PFSK-1 (cell line): ENCODE measurements around the gene PGAP6.

Experiments used
- FOXP2 ChIP-seq: optimal IDR thresholded peaks from 2 replicates; pipeline ENCODE3; 2011; ENCODE audit warnings: borderline replicate concordance, control low read depth, inconsistent platforms; ENCODE audit not compliant: insufficient read depth; ENCODE audit errors: extremely low read length, extremely low read depth
- POLR2AphosphoS5 ChIP-seq: IDR thresholded peaks from 2 replicates; pipeline ENCODE4 v1.6.1; 2012; ENCODE audit warnings: low read depth, mild to moderate bottlenecking, control low read depth, low read length, moderate library complexity
- REST ChIP-seq, 2 experiments: IDR thresholded peaks; 2 replicates each; pipeline versions ENCODE4 v1.6.1 to v1.8.0; 2011 to 2012; ENCODE audit warnings: low read depth in 2 of 2, low read length in 2 of 2, control low read depth in 1 of 2, inconsistent platforms in 1 of 2, mild to moderate bottlenecking in 1 of 2, moderate library complexity in 1 of 2; ENCODE audit not compliant: insufficient read depth in 1 of 2
- SIN3A ChIP-seq: IDR thresholded peaks from 2 replicates; pipeline ENCODE4 v1.6.1; 2012; ENCODE audit warnings: mild to moderate bottlenecking, low read length, moderate library complexity, borderline replicate concordance; ENCODE audit not compliant: insufficient read depth
- TAF1 ChIP-seq: IDR thresholded peaks from 2 replicates; pipeline ENCODE4 v1.6.1; 2012; ENCODE audit warnings: low read length, control low read depth, borderline replicate concordance; ENCODE audit not compliant: insufficient read depth

PGAP6 gene

GRCh38 chr16:325375-326145 is 56.2 kb downstream of the PGAP6 start:
- TF ChIP-seq SIN3A: no peak
- no peak for TF ChIP-seq POLR2AphosphoS5
- TF ChIP-seq FOXP2: no peak
- no peak for TF ChIP-seq TAF1
- TF ChIP-seq REST (IDR thresholded peaks at IDR 0.05; ENCODE audit: insufficient read depth in 1 of 2, low read depth in 2 of 2, low read length in 2 of 2): no peak

- TF ChIP-seq POLR2AphosphoS5 (no peak), TAF1 (no peak), REST (IDR thresholded peaks at IDR 0.05; ENCODE audit: insufficient read depth in 1 of 2, low read depth in 2 of 2, low read length in 2 of 2) (no peak), FOXP2 (no peak), SIN3A (no peak)
These were observed 57.1 kb downstream of the PGAP6 start for GRCh38 chr16:324451-325334.

GRCh38 chr16:324201-324450 is 57.7 kb downstream of the PGAP6 start:
- TF ChIP-seq SIN3A (no peak), FOXP2 (no peak), REST (IDR thresholded peaks at IDR 0.05; ENCODE audit: insufficient read depth in 1 of 2, low read depth in 2 of 2, low read length in 2 of 2) (no peak), POLR2AphosphoS5 (no peak), TAF1 (no peak)

- TF ChIP-seq POLR2AphosphoS5 (no peak), FOXP2 (no peak), SIN3A (no peak), REST (IDR thresholded peaks at IDR 0.05; ENCODE audit: insufficient read depth in 1 of 2, low read depth in 2 of 2, low read length in 2 of 2) (no peak), TAF1 (no peak)
These were observed 59.2 kb downstream of the PGAP6 start for GRCh38 chr16:322476-323143.
